ENCODE measurements around the gene RNF220. TPM values are rescaled to one million over a fixed set of nuclear protein-coding genes. Genes with fewer than 3 reads are reported as not detected.

RNF220 gene
- total and polyA plus RNA-seq, 9 of the 15 experiments (the other 6 are each of a cell fraction or from before 2014, with no cell fraction given): 5.1 to 117 (median 66.9) TPM

GRCh38 chr1:44485229-44485933 is 80.3 kb downstream of the RNF220 start (continued):
- TF ChIP-seq ATF2 (CRISPR knock-in tag; IDR thresholded peaks at IDR 0.05): no peak
- no peak for TF ChIP-seq NKRF (IDR thresholded peaks at IDR 0.05; ENCODE audit: borderline replicate concordance)
- no peak for TF ChIP-seq THRAP3 (IDR thresholded peaks at IDR 0.05; ENCODE audit: borderline replicate concordance)
- TF ChIP-seq MTA3 (IDR thresholded peaks at IDR 0.05; ENCODE audit: borderline replicate concordance): peak; percentile 80; the same call in 1 of the 2 replicates
- no peak for TF ChIP-seq ZNF609 (CRISPR knock-in tag; IDR thresholded peaks at IDR 0.05; ENCODE audit: borderline replicate concordance)
- TF ChIP-seq ZNF395 (CRISPR knock-in tag; IDR thresholded peaks at IDR 0.05): peak; percentile 74
- no peak for TF ChIP-seq TFE3 (CRISPR knock-in tag; IDR thresholded peaks at IDR 0.05)
- TF ChIP-seq ZNF766 (CRISPR knock-in tag; conservative IDR thresholded peaks at IDR 0.05): peak; percentile 86
- TF ChIP-seq PHTF2 (CRISPR knock-in tag; IDR thresholded peaks at IDR 0.05): no peak
- TF ChIP-seq MLLT1 (IDR thresholded peaks at IDR 0.05): peak in 1 of 2 experiments; percentile 90; a peak in 2 of 4 replicates
- TF ChIP-seq ARID1B (IDR thresholded peaks at IDR 0.05): peak; percentile 98
- no peak for TF ChIP-seq POLR2AphosphoS2 (IDR thresholded peaks at IDR 0.05; ENCODE audit: low read length)

Measured in K562 (cell line).